HG03045 (cell line): ENCODE measurements around the gene ZSCAN2.

ENCODE experiments used
- ATAC-seq: cut with Tn5 transposase; IDR thresholded peaks from one replicate; pipeline ENCODE4 v1.9.1; 2021; ENCODE audit warnings: mild to moderate bottlenecking, moderate library complexity; ENCODE audit not compliant: unreplicated experiment

ZSCAN2 gene

GRCh38 chr15:84668221-84668982 lies 67.6 kb downstream of the ZSCAN2 start:
- ATAC-seq, result no peak

GRCh38 chr15:84669726-84670125 lies 68.9 kb downstream of the ZSCAN2 start:
- no peak for ATAC-seq

- ATAC-seq, result no peak
Measured at GRCh38 chr15:84671211-84671610, 70.4 kb downstream of the ZSCAN2 start.
